GM18499 (cell line): Measurements from ENCODE around the gene HOXD13.

Source experiments
- ATAC-seq: cut with Tn5 transposase; IDR thresholded peaks from one replicate; pipeline ENCODE4 v1.9.1; 2021; ENCODE audit warnings: moderate number of reproducible peaks; ENCODE audit not compliant: insufficient read depth, unreplicated experiment

Gene HOXD13

DNA sequence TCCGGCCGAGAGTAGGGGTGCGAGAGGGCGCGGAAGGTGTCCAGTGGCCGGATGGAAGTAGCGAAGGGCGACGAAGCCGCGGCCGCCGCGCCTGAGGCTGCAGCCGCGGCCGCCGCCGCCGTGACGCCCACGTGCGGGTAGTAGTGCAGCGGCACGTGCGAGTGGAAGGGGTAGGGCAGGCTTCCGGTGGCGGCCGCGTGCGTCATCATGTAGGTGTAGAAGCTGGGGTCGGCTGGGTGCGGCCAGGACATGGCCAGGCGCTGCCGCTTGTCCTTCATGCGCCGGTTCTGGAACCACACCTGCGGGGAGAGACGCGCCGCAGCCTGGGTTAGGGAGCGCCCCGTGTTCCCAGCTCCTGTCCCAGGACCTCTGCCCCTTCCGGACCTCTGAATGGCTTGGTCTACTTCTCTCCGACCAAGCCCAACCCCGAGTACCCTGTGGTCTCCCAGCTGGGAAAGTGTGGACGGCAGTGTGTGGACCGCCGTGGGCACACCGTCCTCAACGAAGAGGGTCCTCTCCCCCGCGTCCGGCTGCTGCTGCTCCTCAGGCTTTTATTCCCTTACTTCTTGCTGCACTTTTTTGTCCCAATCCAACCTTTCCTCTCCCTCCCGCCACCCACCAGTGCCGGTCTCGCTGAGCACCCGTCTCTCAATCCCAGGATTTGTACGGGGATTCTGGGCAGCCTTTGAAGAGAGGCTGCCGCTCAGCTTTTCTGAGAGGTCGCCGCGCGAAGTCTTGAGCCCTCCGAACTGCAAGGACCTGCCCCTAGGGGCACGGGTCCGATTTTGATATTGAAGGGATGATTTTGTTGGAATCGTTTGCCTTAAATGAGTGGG is 11.8 kb upstream of the HOXD13 start:
- no peak for ATAC-seq

- no peak for ATAC-seq
Measured at GRCh38 chr2:176081376-176081836, 11.1 kb upstream of the HOXD13 start.

DNA sequence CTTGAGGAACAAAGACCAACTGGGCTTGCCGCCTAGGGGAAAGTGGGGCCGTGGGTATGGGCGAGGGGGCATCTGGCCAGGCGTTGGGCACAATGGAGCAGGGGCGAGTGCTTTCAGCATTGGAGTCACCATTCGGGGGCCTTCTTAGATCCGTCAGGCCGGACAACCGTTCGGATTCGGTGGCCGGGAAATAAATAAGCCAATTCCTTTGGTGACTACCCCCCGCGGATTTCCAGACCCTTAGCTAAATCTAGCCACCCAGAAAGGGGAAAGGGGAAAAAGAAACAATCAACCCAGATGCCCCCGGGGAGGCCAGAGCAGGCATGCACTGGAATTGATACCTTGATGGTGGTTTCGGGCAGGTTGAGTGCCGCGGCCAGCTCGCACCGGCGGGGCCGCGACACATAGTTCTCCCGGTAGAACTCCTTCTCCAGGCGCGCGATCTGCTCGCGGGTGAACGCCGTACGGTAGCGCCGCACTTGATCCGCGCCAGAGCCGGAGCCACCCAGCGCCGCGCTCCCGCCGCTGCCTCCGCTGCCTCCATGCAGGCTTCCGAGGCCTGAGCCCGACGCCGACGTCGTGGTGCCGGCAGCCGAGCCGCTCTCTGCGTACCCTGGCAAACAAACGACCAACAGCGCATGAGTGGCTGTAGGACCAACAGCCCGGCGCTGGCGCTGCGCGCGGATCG is 10.5 kb upstream of the HOXD13 start:
- ATAC-seq: no peak

GRCh38 chr2:176082525-176082823 is 10.0 kb upstream of the HOXD13 start:
- no peak for ATAC-seq

DNA sequence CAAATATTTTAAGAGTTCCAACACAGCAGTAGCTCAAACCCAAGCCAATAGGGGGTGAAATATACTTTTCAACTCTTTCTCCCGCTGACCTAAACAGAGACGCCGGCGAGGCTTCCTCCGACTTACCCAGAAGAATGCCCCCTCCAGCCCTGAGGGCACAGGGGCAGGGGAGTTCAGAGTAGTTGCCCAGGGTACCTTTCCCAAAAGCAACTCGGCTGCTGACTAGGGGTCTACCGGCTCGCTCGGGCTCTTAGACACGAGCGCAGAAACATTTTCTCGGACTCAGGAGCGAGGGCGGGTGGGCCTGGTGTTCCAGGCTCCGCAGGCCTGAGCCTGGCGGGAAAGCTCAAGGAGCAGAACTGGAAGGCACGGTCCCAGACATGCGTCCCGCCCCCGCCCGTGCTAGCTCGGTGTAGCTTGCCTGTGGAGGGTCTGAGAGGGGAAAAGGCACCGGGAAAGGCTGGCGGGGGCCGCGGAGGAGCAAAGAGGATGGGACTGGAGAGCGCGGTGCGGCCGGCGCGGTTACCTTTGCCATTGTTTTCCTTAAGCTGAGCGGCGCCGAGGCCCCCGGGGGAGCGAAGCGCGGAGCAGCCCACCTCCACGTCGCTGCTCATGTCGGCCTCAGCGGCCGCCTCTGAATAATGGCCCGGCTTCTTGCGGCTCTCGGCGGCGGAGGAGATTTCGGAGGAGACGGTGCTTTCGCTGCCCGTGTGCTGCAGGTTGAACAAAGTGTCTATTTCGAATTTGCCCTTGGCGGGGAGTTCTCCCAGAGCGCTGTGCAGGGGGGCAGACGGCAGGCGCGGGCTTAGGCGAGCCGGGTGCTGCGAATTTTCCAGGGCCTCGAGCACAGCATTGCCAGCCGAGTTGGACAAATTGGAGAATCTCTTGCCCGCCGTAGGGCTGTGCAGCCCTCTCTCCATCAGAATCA is 9.4 kb upstream of the HOXD13 start:
- no peak for ATAC-seq

GRCh38 chr2:176083796-176084261 is 8.7 kb upstream of the HOXD13 start, which contains the start of gene EVX2:
TSS of gene EVX2 (minus strand) at chr2:176083962. CDS start at chr2:176083776, 186 bp downstream.
- ATAC-seq: no peak

GRCh38 chr2:176084611-176085119 is 7.9 kb upstream of the HOXD13 start:
- no peak for ATAC-seq

DNA sequence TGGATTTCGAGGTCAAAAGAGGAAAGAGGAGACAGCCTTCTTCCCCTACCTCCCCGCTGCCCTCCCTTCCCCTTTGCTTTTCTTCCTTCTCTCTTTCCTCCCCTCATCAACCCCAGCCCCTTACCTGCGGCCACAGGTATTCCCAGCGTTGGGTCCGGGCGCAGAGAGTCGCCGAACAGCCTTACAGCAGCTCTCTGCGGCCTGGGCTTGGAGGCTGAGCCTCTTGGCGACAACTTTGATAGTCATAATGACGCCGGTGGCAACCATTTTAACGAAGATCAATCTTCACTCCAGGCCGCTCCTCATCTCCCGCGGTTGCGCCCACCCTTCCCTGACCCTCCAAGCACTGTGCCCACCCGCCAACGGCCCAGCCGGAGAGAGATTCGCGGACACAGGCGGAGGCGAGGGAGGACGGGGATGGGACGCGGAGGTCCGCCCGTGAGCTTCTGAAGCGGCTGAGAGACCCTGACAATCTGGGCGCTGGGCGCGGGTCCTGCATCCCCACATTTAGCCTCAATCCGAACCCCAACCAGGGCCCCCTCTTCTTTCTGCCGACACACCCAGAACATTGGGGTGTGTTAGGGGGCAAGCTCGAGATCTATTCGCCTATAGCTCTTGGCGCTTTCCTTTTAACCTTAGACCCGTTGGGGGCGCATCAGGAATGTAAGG is 7.3 kb upstream of the HOXD13 start:
- ATAC-seq: no peak

- no peak for ATAC-seq
Measured at GRCh38 chr2:176085861-176086771, 6.4 kb upstream of the HOXD13 start.

DNA sequence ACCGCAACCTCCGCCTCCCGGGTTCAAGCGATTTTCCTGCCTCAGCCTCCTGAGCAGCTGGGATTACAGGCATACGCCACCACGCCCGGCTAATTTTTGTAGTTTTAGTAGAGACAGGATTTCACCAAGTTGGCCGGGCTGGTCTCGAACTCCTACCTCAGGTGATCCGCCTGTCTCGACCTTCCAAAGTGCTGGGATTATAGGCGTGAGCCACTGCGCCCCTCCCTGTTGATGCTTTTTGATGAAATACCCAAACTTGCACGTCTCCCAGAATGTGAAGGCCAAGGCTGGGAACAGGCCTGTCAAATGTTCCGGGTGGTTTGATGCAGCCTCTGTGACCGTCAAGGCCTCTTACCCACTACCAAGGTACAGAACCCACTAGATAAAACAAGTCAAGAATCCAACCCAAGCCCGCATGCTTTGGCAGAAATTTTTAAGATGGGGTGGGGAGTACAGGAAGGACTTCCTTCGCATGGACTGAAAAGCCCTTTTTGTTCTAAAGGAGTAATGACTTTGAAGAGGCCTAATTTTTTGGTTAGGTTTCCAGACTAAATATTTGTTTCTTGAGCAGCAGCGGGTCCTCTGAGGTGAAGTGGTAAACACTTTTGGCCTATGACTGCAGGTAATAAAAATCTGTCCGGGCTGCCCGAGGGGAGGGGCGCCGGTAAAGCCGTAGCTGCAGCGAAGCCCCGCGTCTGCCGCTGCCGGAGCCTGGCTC is 5.0 kb upstream of the HOXD13 start:
- no peak for ATAC-seq

DNA sequence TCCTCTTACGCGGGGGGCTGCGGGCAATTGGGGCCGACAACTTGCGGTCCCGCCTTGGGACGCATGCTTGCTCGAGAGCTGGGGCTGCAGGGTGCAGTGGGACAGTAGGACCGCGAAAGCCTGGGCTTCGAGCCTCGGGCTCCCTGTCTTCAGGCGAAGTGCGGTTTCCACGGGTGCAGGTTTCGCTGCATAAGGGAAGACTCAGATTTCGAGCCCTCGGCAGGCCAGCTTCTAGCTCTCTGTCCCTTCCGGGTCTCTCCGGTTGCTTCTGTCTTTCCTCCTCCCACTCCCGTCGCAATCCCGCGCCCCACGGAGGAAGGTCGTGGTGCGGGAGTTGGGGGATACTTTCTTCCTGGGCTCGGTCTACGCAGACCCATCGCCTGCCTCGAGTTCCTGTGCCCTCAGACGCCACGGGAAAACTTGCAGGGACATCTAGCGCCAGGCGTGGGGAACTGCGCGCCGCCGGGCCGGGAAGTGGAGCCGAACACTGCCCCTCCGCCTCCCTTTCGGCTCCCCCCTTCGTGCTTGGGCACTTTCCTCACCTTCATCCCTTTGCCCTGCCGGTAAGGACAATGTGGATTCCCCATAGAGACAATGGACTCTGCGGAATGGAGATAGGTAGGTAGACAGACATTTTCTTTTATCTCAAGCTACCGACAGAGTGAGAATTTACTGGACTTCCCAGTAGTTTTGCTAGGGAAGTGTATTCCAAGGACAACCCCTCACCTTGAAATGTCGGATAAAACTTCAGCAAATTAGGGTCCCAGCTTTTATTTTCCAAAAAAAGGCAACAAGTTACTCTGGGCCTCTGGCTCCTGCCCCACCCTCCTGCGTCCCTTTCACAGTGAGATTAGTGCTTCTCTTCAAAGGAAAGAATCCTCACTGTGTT is 4.2 kb upstream of the HOXD13 start:
- ATAC-seq: no peak

DNA sequence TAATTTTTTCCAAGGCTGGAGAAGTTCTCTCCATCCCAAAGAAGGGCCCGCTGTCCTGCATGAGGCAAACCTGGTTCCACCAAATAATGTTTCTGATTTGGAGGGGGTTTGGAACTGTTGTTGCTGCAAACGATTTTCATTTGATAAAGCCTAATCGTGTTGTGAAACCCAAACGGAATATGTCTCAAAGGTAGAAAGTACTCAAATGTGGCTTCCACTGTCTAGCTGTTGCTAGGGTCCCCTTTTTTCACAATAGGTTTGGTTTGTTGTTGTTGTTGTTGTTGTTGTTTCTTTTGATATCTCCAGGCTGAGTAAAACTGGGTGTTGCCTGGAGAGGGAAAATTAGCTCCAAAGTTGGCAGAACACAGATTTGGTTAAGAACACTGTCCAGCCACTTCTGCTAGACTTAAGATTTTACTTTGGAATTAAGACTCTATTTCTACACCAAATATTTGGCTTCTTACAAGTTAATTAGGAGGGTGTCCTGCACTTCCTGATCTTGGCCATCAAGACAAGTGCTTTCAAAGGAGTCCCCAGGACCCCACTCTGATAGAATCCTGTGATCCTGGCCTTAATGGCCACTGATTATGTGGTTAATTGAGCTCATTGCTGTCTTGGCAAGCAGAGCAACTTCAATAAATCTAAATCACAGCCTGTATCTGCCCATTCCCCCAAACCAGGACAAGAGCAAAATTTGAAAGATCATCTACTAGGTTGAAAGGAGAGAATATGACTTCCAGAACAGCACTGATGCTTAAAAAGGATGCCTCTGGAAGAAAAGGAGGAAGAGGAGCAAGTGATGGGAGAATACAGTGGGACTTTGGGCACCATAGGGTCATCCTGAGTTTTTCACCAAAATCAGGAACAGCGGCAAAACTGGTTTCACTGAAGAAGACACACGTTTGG is 3.3 kb upstream of the HOXD13 start:
- no peak for ATAC-seq

DNA sequence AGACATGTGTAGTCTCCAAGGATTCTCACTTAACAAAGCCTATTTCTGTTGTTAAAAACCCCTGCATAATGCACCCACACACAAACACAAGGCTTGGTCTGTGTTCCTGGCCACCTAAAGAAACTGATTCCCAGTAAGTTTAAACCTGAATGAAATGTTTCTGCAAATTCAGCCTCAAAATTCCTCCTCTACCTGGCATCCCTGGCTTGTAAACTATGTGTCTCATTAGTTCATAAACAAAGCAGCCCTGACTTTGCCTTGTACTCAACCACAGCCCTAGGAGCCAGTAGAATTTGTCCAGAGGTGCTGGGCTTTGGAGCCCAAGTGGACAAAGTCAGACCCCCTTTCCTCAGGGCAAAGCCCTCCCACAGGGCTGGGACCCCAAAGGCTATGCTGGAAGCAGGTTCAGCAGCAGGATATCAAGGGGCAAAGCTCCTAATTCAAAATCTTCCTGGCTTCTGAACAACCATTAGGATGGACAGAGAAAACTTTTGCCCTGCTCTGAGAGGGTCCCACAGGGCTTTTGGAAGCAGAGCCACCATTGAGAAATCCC is 2.6 kb upstream of the HOXD13 start:
- no peak for ATAC-seq

DNA sequence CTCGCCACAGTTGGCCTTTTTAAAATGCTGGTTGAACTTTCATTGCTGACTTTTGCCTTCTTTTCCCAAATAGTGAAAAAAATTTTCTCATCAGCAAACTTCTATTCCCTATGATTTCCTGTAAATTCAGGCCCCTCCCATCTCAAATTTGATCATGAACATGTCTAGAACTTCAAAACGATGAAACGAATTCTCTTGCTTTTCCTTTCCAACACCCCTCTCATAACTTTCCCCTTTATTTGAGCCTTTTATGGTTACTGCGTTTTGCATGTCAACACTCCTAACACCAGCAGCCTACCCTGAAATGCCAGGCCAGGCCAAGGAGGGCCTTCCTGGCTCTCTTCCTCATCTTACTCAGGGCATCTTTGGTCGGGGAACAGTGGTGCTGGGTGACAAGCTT is 1.7 kb upstream of the HOXD13 start:
- ATAC-seq: no peak

GRCh38 chr2:176091329-176092258 is 927 bp upstream of the HOXD13 start:
- no peak for ATAC-seq
